Measurements from ENCODE around the gene BPTF. TPM values are rescaled to one million over a fixed set of nuclear protein-coding genes. Genes with fewer than 3 reads are reported as not detected.
"Not testable (repeated sequence)": the region's sequence is repeated elsewhere in the genome, so short reads cannot be mapped to it uniquely, and the experiment has no call there.

BPTF gene
- total RNA-seq, 1 donor from 2014 or later, result 77.1 TPM

GRCh38 chr17:67819722-67820121, 5.6 kb upstream of the BPTF start:
- Mint-ChIP-seq H3K27me3 (peaks cover 21% of the 10 kb centered on the region), H3K4me1 (peaks cover 3% of the 10 kb centered on the region), H3K36me3 (ENCODE audit: low read depth) (no peaks in the 10 kb centered on the region), H3K4me3 (no peak overlapping the region), H3K9me3 (no peaks in the 10 kb centered on the region), H3K27ac (no peak overlapping the region)
- intact Hi-C loops (cut with micrococcal nuclease), result loop anchor here (10.0 kb wide), 2 partner anchors 175 to 645 kb away; partner anchors contain the start of gene C17orf58
- no peak for DNase-seq

GRCh38 chr17:67821871-67822367, 3.4 kb upstream of the BPTF start:
- intact Hi-C loops (cut with micrococcal nuclease), result loop anchor here (10.0 kb wide), 2 partner anchors 173 to 643 kb away; partner anchors contain the start of gene C17orf58
- no peaks in the 10 kb centered on the region for H3K9me3 Mint-ChIP-seq
- peaks cover 3% of the 10 kb centered on the region for H3K36me3 Mint-ChIP-seq (ENCODE audit: low read depth)
- no peak overlapping the region for H3K4me3 Mint-ChIP-seq
- H3K27ac Mint-ChIP-seq, result no peak overlapping the region
- no peak for DNase-seq
- H3K27me3 Mint-ChIP-seq, result peaks cover 14% of the 10 kb centered on the region
- H3K4me1 Mint-ChIP-seq, result peaks cover 4% of the 10 kb centered on the region

DNA sequence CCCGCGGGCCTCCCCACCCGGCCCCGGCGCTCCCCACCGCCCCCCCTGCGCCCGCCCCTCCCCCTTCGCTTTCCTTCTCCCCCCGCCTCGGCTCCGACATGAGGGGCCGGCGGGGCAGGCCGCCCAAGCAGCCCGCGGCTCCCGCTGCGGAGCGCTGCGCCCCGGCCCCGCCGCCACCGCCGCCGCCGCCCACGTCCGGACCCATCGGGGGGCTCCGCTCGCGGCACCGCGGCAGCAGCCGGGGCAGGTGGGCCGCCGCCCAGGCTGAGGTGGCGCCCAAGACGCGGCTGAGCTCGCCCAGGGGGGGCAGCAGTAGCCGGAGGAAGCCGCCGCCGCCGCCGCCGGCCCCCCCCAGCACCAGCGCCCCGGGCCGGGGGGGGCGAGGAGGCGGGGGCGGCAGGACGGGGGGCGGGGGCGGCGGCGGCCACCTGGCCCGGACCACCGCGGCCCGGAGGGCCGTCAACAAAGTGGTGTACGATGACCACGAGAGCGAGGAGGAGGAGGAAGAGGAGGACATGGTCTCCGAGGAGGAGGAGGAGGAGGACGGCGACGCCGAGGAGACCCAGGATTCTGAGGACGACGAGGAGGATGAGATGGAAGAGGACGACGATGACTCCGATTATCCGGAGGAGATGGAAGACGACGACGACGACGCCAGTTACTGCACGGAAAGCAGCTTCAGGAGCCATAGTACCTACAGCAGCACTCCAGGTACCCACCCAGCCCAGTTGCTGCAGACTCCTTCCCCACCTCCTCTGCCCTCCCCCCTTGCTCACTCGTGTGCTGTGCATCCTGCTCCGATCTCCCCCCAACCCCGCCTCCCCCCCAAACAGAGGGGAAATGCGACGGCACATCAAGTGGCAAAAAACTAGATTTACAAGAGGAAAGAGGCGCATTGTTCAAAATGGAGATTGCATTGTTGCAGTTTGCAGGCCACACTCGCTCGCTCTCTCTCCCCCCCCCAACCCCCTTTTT, 611 bp downstream of the BPTF start:
- H3K27me3 Mint-ChIP-seq, result peaks cover 12% of the 10 kb centered on the region
- H3K4me1 Mint-ChIP-seq, result peaks cover 37% of the 10 kb centered on the region
- peak overlapping the region; percentile 96 for H3K27ac Mint-ChIP-seq
- peaks cover 18% of the 10 kb centered on the region for H3K36me3 Mint-ChIP-seq (ENCODE audit: low read depth)
- DNase-seq, result peak; percentile 86
- intact Hi-C loops (cut with micrococcal nuclease), result loop anchor here (1.0 to 10.0 kb wide), 6 partner anchors 36 to 639 kb away; partner anchors contain the start of genes C17orf58, NOL11 and PSMD12
- H3K4me3 Mint-ChIP-seq, result peak overlapping the region; percentile 95
- not testable (repeated sequence) for H3K9me3 Mint-ChIP-seq

DNA sequence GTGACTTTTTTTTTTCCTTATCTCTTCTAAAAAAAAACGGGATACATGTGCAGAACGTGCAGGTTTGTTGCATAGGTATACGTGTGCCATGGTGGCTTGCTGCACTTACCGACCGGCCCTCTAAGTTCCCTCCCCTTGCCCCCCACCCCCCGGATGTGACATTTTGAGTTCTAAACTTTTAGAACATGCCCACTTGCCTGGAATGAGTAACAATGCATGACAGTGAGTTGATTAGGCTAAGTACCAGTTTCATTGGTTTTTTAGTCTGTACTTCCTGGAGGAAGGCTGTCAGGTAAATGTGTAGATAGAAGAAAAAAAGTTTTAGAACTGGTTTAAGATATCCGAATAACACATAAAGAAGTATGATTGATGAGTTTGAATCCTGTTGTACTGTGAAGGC, 4.0 kb downstream of the BPTF start:
- intact Hi-C loops (cut with micrococcal nuclease), result loop anchor here (5.0 to 10.0 kb wide), 5 partner anchors 33 to 635 kb away; partner anchors contain the start of genes C17orf58 and PSMD12
- peak; percentile 70 for DNase-seq
- peaks cover 32% of the 10 kb centered on the region for H3K36me3 Mint-ChIP-seq (ENCODE audit: low read depth)
- H3K9me3 Mint-ChIP-seq, result no peaks in the 10 kb centered on the region
- H3K27ac Mint-ChIP-seq, result peak overlapping the region; percentile 75
- H3K4me3 Mint-ChIP-seq, result peak overlapping the region; percentile 95
- peaks cover 48% of the 10 kb centered on the region for H3K4me1 Mint-ChIP-seq
- peaks cover 4% of the 10 kb centered on the region for H3K27me3 Mint-ChIP-seq

- H3K36me3 Mint-ChIP-seq (ENCODE audit: low read depth), result peaks cover 33% of the 10 kb centered on the region
- H3K9me3 Mint-ChIP-seq, result no peaks in the 10 kb centered on the region
- no peaks in the 10 kb centered on the region for H3K27me3 Mint-ChIP-seq
- intact Hi-C loops (cut with micrococcal nuclease), result no loop called here
- H3K4me1 Mint-ChIP-seq, result peaks cover 55% of the 10 kb centered on the region
- H3K27ac Mint-ChIP-seq, result peak overlapping the region; percentile 60
- DNase-seq, result no peak
- no peak overlapping the region for H3K4me3 Mint-ChIP-seq
Observed at GRCh38 chr17:67830440-67830839, 5.1 kb downstream of the BPTF start.

GRCh38 chr17:67831268-67831667, 6.0 kb downstream of the BPTF start:
- peaks cover 32% of the 10 kb centered on the region for H3K36me3 Mint-ChIP-seq (ENCODE audit: low read depth)
- peaks cover 55% of the 10 kb centered on the region for H3K4me1 Mint-ChIP-seq
- no peak overlapping the region for H3K27ac Mint-ChIP-seq
- no peaks in the 10 kb centered on the region for H3K9me3 Mint-ChIP-seq
- H3K27me3 Mint-ChIP-seq, result no peaks in the 10 kb centered on the region
- no peak for DNase-seq
- intact Hi-C loops (cut with micrococcal nuclease), result no loop called here
- H3K4me3 Mint-ChIP-seq, result no peak overlapping the region

DNA sequence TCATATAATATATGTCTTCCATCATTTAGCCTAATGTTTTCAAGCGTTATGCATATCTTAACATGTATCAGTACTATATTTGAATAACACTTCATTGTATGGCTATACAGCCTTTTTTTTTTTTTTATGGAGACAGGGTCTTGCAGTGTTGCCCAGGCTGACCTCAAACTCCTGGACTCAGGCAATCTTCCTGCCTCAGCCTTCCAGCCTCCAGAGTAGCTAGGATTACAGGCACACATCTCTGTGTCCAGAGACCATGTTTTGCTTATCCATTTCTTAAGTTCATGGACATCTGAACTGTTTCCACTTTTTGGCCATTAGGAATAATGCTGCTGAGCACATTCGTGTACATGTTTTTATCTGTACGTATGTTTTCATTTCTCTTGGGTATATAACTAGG, 7.8 kb downstream of the BPTF start:
- Mint-ChIP-seq H3K4me3 (no peak overlapping the region), H3K9me3 (no peaks in the 10 kb centered on the region), H3K36me3 (ENCODE audit: low read depth) (peaks cover 23% of the 10 kb centered on the region), H3K27ac (no peak overlapping the region), H3K4me1 (peaks cover 54% of the 10 kb centered on the region), H3K27me3 (no peaks in the 10 kb centered on the region)
- intact Hi-C loops (cut with micrococcal nuclease), result no loop called here
- DNase-seq, result no peak

DNA sequence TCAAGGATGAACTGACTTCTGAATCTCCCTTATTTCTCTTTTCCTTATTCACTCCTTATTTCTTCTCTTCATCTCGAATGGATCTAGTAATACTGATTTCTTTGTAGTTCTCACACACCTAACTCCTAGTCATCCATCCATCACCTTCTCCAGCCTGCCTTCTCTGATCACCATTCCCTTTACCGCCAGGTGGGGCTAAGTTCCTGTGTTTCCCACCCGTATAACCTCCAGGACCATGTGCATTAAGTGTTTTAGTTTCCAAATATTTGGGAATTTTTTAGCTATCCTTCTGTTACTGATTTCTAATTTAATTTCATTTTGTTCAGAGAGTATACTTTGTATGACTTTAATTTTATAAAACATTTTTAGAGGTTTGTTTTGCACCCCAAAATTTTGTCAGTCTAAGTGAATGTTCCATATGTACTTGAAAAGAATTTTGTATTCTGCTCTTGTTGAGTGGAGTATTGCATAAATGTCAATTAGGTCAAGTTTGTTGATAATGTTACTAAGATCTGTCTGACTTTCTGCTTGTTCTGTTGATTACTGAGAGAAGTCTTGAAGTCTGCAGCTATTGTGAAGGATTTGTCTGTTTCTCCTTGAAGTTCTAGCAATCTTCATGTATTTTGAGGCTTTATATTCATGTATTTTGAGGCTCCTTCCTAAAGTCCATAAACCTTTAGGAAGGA, 8.8 kb downstream of the BPTF start:
- H3K4me3 Mint-ChIP-seq, result no peak overlapping the region
- no peak overlapping the region for H3K27ac Mint-ChIP-seq
- no peaks in the 10 kb centered on the region for H3K27me3 Mint-ChIP-seq
- no peaks in the 10 kb centered on the region for H3K9me3 Mint-ChIP-seq
- peaks cover 45% of the 10 kb centered on the region for H3K4me1 Mint-ChIP-seq
- intact Hi-C loops (cut with micrococcal nuclease), result no loop called here
- H3K36me3 Mint-ChIP-seq (ENCODE audit: low read depth), result peaks cover 20% of the 10 kb centered on the region
- DNase-seq, result no peak

- H3K27ac Mint-ChIP-seq, result no peak overlapping the region
Observed at GRCh38 chr17:67834634-67835033, 9.3 kb downstream of the BPTF start.

DNA sequence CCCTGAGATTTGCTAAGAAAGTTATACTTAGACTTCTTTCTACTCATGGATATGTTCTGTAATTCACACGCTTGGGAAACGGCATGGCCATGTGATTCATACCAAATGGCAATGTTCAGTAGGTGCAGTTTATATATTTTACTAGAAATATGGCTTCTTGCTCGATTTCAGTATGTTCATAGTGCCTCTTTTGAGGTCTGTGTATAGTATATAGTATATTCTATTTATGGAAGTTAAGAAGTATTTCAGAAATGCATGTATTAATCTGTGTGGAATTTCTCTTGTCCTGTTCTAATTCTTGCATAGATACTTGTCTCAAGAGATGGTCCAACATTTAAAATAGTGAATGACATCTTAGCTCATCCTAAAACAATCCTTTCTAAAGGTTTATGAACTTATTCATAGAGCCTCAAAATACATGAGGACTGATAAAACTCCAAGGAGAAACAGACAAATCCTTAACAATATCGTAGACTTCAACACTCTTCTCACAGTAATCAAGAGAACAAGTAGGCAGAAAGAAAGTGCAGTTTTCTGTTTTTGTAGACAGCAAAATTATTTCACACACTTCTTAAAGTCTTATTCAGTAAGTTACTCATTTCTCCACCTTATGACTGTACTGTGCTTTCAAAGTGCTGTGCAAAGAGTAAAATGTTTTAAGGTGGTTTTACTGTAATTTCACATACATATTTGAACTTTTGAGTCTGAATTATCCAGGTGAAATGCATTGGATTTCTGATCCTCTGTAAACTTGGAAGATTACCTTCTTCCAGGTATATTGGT, 11.1 kb downstream of the BPTF start:
- Mint-ChIP-seq H3K36me3 (ENCODE audit: low read depth) (peaks cover 14% of the 10 kb centered on the region), H3K27me3 (no peaks in the 10 kb centered on the region), H3K4me3 (peak overlapping the region; percentile 16), H3K27ac (peak overlapping the region; percentile 44), H3K4me1 (peaks cover 34% of the 10 kb centered on the region), H3K9me3 (no peaks in the 10 kb centered on the region)
- DNase-seq, result no peak
- intact Hi-C loops (cut with micrococcal nuclease), result no loop called here

More at GRCh38 chr17:67834634-67835033, 9.3 kb downstream of the BPTF start:
- no peaks in the 10 kb centered on the region for H3K27me3 Mint-ChIP-seq
- peaks cover 41% of the 10 kb centered on the region for H3K4me1 Mint-ChIP-seq
- no peak for DNase-seq
- H3K4me3 Mint-ChIP-seq, result no peak overlapping the region
- H3K9me3 Mint-ChIP-seq, result no peaks in the 10 kb centered on the region
- intact Hi-C loops (cut with micrococcal nuclease), result no loop called here
- H3K36me3 Mint-ChIP-seq (ENCODE audit: low read depth), result peaks cover 16% of the 10 kb centered on the region

- Mint-ChIP-seq H3K36me3 (ENCODE audit: low read depth) (peaks cover 13% of the 10 kb centered on the region), H3K4me1 (peaks cover 35% of the 10 kb centered on the region), H3K27me3 (no peaks in the 10 kb centered on the region), H3K4me3 (no peak overlapping the region), H3K27ac (no peak overlapping the region), H3K9me3 (no peaks in the 10 kb centered on the region)
- intact Hi-C loops (cut with micrococcal nuclease), result no loop called here
- no peak for DNase-seq
Observed at GRCh38 chr17:67837965-67838364, 12.7 kb downstream of the BPTF start.

- peaks cover 35% of the 10 kb centered on the region for H3K4me1 Mint-ChIP-seq
- no peak overlapping the region for H3K4me3 Mint-ChIP-seq
- peaks cover 8% of the 10 kb centered on the region for H3K36me3 Mint-ChIP-seq (ENCODE audit: low read depth)
- H3K9me3 Mint-ChIP-seq, result no peaks in the 10 kb centered on the region
- H3K27me3 Mint-ChIP-seq, result no peaks in the 10 kb centered on the region
- intact Hi-C loops (cut with micrococcal nuclease), result no loop called here
- no peak overlapping the region for H3K27ac Mint-ChIP-seq
- DNase-seq, result no peak
Observed at GRCh38 chr17:67838538-67838937, 13.2 kb downstream of the BPTF start.

DNA sequence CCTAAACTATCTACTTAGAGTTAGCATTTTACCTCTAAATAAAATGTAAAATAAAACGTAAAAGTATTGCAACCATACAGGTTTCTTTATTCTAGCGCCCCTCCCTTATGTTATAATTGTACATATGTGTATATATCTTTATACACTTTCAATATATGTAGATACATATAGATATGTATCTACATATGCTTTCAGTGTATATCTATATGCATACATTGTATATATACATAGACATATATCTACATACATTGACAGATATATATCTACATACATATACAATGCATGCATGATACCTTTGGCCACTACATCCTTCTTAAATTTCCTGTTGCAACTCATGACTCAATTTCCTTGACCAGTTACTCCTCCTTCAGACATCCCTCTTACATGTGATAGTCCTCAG, 16.7 kb downstream of the BPTF start:
- H3K27me3 Mint-ChIP-seq, result no peaks in the 10 kb centered on the region
- no peaks in the 10 kb centered on the region for H3K9me3 Mint-ChIP-seq
- H3K27ac Mint-ChIP-seq, result no peak overlapping the region
- H3K4me3 Mint-ChIP-seq, result no peak overlapping the region
- no peak for DNase-seq
- peaks cover 17% of the 10 kb centered on the region for H3K4me1 Mint-ChIP-seq
- peaks cover 2% of the 10 kb centered on the region for H3K36me3 Mint-ChIP-seq (ENCODE audit: low read depth)
- intact Hi-C loops (cut with micrococcal nuclease), result no loop called here
